Stimulated activated naive CD8-positive, alpha-beta T cell treated with anti-CD3 and anti-CD28 coated beads, Interleukin-15, Interleukin-2, amounts not matched to agents 100 U/mL and 50 U/mL, for 24 hours (primary cell): Measurements from ENCODE around the gene LY6G6C.
A peak's percentile ranks its signal among the peaks of the same experiment; 100 is the strongest.

Experiments
- ATAC-seq: fragments of 150-1000 bp; cut with Tn5 transposase; one replicate; pipeline ENCODE4 v1.10.0; 2021
- DNase-seq: peaks from one replicate; pipeline ENCODE4 v3.0.0; 2021

The LY6G6C gene

DNA sequence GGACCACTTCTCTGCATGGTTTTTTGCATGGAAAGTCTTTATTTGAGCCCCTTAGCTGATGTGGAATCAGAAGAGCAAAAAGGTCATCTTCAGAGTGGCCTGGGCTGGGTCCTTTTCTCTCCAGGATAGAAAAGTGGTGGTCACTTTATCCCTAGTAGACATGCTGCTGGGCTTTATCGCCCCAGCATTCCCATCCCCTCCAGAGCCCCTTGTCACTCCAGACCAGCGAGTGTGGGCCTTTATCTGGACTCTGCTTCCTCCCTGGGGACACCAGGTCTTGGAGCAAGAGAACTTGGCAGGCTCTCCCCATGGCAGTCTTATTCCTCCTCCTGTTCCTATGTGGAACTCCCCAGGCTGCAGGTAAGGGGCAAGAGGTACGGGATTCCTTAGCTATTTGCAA is 14.9 kb downstream of the LY6G6C start, which contains the start of gene LY6G6F:
Gene LY6G6F (plus strand): TSS at position 268 of the 400 bp plus-strand sequence. CDS start 41 bp downstream, at position 309.
- DNase-seq (no peak), ATAC-seq (no peak)

DNA sequence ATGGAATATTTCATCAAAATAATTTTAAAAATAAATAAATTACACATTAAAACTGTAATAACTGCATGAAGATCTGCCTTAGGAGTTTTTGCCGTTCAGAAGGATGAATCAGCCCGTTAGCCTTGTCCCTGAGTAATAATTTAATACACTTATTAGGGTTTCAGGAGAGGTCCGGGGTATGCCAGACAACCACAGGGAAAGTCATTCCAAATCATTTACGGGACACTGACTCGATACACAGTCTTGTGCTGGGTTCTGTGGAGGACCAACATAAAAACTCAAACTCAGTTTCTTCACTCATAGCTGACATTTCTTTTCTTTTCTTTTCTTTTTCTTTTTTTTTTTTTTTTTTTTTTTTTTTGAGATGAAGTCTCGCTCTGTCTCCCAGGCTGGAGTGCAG is 15.6 kb downstream of the LY6G6C start:
- DNase-seq (no peak), ATAC-seq (no peak)

- DNase-seq (peak; percentile 98), ATAC-seq (peak; percentile 97)
Observed at GRCh38 chr6:31702819-31703716, 18.5 kb downstream of the LY6G6C start, which contains the start of gene ABHD16A. Gene ABHD16A (minus strand): TSS chr6:31703324. CDS start chr6:31703281, 43 bp downstream.

DNA sequence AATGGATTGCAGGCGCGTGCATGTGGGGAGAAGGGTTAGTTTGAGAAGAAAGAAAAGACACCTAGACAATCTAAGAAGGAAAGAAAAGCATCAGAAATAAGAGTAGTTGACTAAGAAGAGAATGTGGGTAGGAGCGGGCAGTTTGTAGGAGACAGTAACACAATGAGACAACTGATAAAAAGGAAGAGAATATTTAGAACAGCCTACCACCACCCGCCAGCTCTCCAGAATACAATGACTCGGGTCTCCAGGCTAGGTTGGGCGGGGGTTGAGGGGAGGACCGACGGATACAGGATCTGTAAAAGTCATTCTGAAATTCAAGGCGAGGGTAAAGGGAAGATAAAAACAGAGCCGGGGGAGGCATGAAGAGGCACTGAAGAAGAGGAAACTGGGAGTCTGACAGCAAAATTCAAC is 19.1 kb downstream of the LY6G6C start:
- ATAC-seq (no peak), DNase-seq (peak; percentile 39)

GRCh38 chr6:31701666-31702404 is 19.7 kb downstream of the LY6G6C start:
- DNase-seq (no peak), ATAC-seq (no peak)

DNA sequence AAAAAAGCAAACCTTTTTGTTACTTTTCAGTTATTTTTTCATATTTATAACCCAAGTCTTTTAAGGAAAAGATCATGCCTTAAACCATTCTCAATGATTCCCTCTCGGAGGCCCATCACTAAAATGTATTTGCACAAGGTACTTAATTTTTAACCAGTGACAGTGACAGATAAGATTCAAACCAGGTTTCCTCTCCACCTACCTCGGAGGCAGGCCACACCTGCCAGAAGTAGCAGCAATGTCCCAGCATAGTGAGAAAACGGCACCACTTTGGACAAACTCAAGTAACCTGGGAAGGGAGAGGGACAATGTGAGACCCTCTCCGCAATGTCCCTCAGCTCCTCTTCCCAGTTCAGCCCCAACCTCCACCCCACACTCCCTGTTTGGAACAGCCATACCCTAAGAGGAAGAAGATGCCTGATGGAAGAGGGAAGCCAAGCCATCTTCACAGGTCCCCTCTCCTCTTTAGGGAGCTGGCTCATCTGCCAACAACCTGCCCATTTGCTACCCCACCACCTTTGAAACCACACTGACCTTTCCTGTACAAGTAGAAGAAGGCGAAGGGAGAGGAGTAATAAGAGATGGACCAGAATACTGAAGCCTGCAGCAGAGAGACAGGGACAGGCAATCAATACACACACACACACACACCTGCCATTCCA is 20.7 kb downstream of the LY6G6C start:
- DNase-seq (no peak), ATAC-seq (no peak)

GRCh38 chr6:31697555-31697954 is 24.0 kb downstream of the LY6G6C start:
- ATAC-seq, result no peak
- DNase-seq, result no peak

DNA sequence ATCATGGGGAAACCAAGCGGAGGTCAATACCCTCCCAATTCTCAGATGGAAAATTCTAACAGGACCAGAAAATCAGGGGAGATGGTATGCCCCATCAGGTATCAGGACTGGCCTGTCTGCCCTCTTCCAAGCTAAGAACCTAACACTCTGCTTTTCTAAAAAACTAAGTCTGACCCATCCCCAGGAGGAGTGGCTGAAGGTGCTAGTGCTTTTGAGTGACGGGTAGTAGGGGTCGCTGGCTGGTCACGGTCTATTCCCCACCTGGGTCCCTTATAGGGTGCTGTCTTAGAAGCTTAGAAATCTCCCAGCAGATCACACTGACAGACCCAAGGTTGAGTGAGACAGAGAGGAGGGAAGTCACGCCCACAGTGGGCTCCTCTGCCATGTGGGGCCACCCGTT is 28.0 kb downstream of the LY6G6C start:
- ATAC-seq, result no peak

GRCh38 chr6:31692886-31693285 is 28.7 kb downstream of the LY6G6C start:
- ATAC-seq (no peak), DNase-seq (no peak)

More for the DNA sequence above, 28.0 kb downstream of the LY6G6C start:
- no peak for DNase-seq

GRCh38 chr6:31692353-31692752 is 29.2 kb downstream of the LY6G6C start:
- no peak for DNase-seq
- ATAC-seq, result no peak

DNA sequence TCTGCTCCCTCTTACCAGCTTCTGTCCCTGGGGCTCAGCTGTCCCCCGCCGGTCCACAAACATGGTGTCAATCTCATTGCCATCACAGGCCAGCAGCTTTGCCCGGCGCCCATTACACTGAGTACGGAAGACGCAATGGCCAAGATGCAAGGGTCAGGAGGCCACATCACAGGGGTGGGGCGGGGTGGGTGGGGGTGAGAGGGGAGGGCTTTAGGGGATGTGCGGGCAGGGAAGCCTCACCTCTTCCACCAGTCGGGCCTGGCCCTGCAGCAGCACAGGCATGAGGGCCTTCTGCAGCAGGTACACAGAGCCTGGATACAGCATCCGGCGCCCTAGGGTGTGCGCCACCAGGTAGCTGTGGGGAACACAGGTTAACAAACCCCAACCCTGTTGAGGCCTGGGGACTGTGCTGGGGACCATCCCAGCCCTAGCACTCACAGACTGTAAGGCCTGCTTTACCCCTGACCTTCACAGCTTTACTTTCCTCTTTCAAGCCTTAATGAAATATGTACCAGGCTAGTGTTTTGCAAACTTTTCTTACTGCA is 29.9 kb downstream of the LY6G6C start:
- no peak for DNase-seq
- no peak for ATAC-seq

- ATAC-seq (no peak), DNase-seq (no peak)
Observed at GRCh38 chr6:31691078-31691463, 30.5 kb downstream of the LY6G6C start.

DNA sequence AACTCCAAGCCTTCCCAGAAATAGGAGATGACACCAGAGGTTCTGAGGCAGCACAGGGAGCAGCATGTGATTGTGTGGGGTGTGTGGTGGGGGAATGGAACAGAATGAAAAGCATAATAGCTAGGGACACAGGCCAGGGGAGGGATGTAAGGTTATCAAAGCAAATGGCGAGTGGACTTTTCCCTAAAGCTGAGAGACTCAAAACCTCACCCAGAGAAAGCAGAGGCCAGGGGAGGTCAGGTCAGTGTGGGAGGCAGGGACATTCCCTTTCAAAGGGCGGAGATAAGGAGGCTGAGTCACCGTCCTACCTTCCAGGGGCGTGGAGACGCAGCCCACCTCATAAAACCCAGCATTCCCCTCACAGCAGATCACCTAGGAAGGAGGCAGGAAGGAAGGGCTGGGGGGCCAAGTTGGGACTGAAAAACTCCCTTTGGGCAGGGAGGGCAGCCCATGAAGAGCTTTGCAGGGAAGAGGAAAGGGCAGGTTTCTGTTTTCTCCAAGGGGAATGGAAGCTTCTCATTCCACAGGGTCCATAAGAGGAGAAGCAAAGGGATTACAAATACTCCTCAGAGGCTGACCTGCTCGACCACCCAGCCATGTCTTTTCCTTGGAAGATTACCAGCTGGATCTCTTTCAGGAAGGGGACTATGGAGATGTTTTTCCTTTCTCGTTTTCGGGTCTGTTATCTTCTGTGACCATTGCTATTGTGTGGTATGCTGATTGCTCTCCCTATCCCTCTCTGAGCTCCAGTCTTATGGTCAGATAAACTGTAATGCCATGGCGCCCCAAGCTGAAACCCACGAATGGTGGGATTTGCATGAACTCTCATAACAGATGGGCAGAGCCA is 31.1 kb downstream of the LY6G6C start:
- DNase-seq, result no peak
- peak; percentile 65 for ATAC-seq

- peak; percentile 30 for DNase-seq
Observed at GRCh38 chr6:31689249-31690110, 32.1 kb downstream of the LY6G6C start.

DNA sequence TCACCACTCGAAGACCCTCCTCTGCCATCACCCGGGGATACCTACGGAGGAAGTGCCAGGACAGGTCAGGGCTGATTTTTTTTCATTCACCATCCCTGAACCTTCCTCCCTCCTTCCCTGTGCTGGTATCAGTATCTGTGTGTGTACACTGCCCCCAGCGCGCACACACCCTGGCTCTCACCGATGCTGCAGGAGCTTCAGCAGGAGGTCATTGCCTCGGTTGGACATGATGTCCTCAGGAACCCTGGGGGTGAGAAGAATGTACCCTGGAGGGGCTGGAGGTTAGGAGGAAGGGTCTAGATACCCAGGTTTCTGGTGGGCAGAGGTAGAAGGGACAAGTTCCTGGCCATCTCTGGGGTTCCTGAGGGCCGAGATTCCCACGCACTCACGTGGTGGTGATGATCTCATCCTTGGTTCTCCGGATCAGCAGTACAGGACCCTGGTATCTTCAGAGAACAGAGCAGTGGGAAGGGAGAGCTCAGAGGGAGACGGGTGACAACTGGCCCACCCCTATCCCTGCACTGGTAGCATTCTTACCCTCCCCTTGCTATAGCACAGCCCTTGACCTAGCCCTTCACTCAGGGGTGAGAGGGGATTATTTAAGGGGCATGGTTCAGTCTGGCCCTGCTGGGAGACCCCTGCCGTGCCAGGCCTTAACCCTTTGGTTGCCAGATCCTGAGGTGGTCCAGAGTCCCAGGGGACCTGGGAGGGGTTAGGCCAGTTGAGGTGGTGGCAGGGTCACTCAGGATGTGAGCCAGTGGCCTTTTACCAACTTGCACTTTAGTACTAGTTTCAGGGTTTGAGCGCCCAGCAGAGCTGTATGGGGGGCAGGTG is 33.5 kb downstream of the LY6G6C start:
- no peak for DNase-seq
- no peak for ATAC-seq

More at GRCh38 chr6:31689249-31690110, 32.1 kb downstream of the LY6G6C start:
- ATAC-seq, result no peak

GRCh38 chr6:31687321-31687720 is 34.2 kb downstream of the LY6G6C start:
- DNase-seq, result no peak
- no peak for ATAC-seq

DNA sequence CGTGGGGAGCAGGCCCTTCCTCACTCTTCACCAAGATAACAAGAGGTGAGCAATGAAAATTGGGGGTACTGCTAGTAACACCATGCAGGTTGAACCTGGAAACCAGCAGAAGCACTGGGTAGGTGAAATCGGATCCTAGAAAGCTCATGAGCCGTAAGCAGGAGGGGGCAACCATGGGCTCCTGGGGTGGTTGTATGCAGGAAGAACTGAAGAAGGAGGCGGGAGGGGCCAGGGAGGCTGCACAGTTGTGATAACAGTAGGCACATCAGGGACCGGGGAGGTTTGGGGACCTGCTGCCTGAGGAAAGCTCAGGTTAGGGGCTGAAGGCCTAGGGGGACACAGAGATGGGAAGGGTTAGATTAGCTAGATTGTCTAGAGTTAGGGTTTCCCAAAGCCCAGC is 35.1 kb downstream of the LY6G6C start:
- ATAC-seq (no peak), DNase-seq (no peak)

DNA sequence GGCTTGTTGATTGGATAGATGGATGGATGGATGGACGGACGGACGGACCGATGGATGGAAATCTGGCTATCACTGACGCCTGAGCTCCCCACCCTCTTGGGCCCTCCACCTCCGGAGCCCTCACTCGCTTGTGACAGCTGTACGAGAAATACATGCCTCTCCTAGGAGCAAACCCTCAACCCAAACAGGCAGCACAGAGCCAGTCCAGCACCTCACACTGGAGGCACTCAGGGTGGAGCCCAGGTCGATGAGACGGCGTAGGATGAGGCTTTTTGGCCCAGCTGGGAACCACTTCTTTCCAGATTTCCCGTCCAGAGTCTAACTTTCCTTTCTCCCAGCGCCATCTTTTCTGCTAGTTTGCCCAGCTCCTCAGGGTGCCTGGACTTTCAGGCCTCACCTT is 38.0 kb downstream of the LY6G6C start:
- ATAC-seq (no peak), DNase-seq (no peak)

DNA sequence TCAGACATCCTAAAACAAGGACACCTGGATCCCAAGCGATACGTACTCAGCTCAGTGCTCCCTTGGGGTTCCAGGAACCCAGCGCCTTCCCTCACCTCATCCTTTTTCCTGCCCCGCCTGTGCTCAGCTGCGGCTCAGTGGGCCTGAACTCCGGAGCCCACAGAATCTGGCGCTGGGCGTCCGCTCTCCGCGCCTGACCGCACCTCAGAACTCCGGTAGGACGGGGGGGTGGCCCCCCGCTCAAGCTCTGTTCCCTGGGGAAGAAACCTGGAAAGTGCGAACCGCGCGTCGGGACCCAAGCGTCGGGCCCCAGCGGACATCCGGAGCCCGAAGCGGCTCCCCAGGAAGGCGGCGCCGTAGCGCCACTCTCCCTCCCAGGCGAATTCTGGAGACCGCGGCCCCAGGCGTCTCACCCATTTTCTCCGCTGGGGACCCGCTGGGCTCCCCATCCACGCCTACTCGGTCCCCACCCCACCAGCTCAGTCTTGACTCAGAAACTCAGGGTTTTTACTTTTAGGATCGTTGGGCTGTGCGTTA is 40.3 kb downstream of the LY6G6C start:
- DNase-seq (peak; percentile 66), ATAC-seq (peak; percentile 59)
